Measurements from ENCODE around the gene NOL3. TPM values are rescaled to one million over a fixed set of nuclear protein-coding genes. Genes with fewer than 3 reads are reported as not detected.

Gene NOL3
- total RNA-seq, 1 experiment from 2014 or later: 5.6 TPM

DNA sequence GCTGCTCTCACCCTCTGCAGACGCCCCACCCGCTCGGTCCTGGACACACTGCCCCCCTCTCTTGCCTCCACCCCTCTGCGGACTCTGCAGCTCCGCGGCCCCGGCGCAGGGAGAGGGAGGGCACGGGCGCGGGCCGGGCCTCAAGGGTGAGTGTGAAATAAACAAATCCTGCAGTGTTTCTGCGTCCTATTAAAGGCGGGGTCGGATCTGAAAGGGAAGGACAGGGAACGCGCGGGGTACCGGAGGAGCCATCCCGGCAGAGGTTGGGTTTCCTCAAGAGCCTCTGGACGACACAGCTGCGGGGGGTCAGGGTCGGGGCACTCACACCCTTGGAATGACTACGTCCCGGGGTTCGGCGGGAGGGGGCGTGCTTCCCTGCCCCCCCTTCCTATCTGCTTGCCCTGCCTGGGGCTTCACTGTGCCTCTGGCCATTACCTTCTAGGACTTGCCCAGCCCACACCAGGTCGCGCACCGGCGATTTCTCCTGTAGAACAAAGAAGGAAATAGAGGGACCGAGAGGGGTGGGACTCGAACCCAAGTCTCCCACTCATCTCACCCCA lies 6.3 kb upstream of the NOL3 start:
- Mint-ChIP-seq H3K27me3 (ENCODE audit: low read depth) (peaks cover 99% of the 10 kb centered on the region), H3K4me1 (peaks cover 12 to 47% of the 10 kb centered on the region in 2 experiments), H3K4me3 (peak overlapping the region in 1 of 2 experiments; percentile 74; a peak in 3 of 5 replicates), H3K27ac (no peak overlapping the region), H3K9me3 (peaks cover 3 to 6% of the 10 kb centered on the region in 2 experiments; a peak in 3 of 5 replicates), H3K36me3 (ENCODE audit: insufficient read depth in 1 of 3, low read depth in 3 of 3) (no peaks in the 10 kb centered on the region; a peak in 1 of 7 replicates)
- DNase-seq: no peak
- Histone ChIP-seq H3K14ac (ENCODE audit: insufficient read depth, low read length) (no peak overlapping the region), H2AFZ (ENCODE audit: low read length) (no peak overlapping the region), H3K79me2 (ENCODE audit: insufficient read depth, low read length) (no peaks in the 10 kb centered on the region), H3K27me3 (ENCODE audit: insufficient read depth, low read length) (peaks cover 95% of the 10 kb centered on the region), H3K56ac (ENCODE audit: insufficient read length, low read depth, low read length) (no peak overlapping the region), H4K20me1 (ENCODE audit: control insufficient read depth, insufficient read depth, insufficient read length) (no peaks in the 10 kb centered on the region), H3K9me3 (ENCODE audit: control insufficient read depth, low read depth, low read length) (no peaks in the 10 kb centered on the region), H3K4me1 (ENCODE audit: insufficient read depth, low read length) (no peaks in the 10 kb centered on the region), H2AK5ac (ENCODE audit: insufficient read length, low read length) (no peak overlapping the region), H4K5ac (ENCODE audit: insufficient read length, low read depth, low read length) (no peak overlapping the region), H4K91ac (ENCODE audit: insufficient read length, low read depth, low read length) (no peak overlapping the region), H3K27ac (ENCODE audit: insufficient read length, low read depth, low read length) (no peak overlapping the region), H3K23ac (ENCODE audit: insufficient read length, low read depth, low read length) (no peak overlapping the region), H2BK12ac (ENCODE audit: insufficient read length, low read depth, low read length) (no peak overlapping the region), H3K4ac (ENCODE audit: low read depth, low read length) (no peak overlapping the region), H3K79me1 (ENCODE audit: insufficient read depth, low read depth, low read length, poor library complexity, severe bottlenecking) (no peaks in the 10 kb centered on the region), H3K23me2 (ENCODE audit: insufficient read length, low read depth, low read length, poor library complexity, severe bottlenecking) (peaks cover 14% of the 10 kb centered on the region), H3K9ac (ENCODE audit: extremely low read depth, insufficient read length, low read length) (no peak overlapping the region), H2BK5ac (ENCODE audit: insufficient read length, low read length) (no peak overlapping the region), H4K8ac (replicated peaks; ENCODE audit: insufficient read length, low read depth, low read length) (no peak overlapping the region), H2BK15ac (ENCODE audit: low read depth, low read length) (no peak overlapping the region), H3K18ac (ENCODE audit: insufficient read length, low read depth, low read length) (no peak overlapping the region), H2BK20ac (ENCODE audit: low read depth, low read length, poor library complexity, severe bottlenecking) (no peak overlapping the region), H3K4me2 (ENCODE audit: insufficient read depth, insufficient read length, low read length) (peak overlapping the region; percentile 20), H2BK120ac (ENCODE audit: low read depth, low read length, poor library complexity, severe bottlenecking) (no peak overlapping the region), H3T11ph (ENCODE audit: low read length) (no peak overlapping the region)
- no CpG with 5 or more reads among the region's 34 CpGs for WGBS (ENCODE audit: extremely low coverage, insufficient read length, low lambda C conversion rate)
- TF ChIP-seq, protein P1, sequence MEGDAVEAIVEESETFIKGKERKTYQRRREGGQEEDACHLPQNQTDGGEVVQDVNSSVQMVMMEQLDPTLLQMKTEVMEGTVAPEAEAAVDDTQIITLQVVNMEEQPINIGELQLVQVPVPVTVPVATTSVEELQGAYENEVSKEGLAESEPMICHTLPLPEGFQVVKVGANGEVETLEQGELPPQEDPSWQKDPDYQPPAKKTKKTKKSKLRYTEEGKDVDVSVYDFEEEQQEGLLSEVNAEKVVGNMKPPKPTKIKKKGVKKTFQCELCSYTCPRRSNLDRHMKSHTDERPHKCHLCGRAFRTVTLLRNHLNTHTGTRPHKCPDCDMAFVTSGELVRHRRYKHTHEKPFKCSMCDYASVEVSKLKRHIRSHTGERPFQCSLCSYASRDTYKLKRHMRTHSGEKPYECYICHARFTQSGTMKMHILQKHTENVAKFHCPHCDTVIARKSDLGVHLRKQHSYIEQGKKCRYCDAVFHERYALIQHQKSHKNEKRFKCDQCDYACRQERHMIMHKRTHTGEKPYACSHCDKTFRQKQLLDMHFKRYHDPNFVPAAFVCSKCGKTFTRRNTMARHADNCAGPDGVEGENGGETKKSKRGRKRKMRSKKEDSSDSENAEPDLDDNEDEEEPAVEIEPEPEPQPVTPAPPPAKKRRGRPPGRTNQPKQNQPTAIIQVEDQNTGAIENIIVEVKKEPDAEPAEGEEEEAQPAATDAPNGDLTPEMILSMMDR (conservative IDR thresholded peaks at IDR 0.05): no peak
